ENCODE measurements around the gene SLC4A3.
"Not testable (repeated sequence)": the region's sequence is repeated elsewhere in the genome, so short reads cannot be mapped to it uniquely, and the experiment has no call there.

Gene SLC4A3

GRCh38 chr2:219651656-219652055 lies 24.2 kb downstream of the SLC4A3 start:
- DNase-seq, result not testable (repeated sequence)

GRCh38 chr2:219656526-219656925 lies 29.1 kb downstream of the SLC4A3 start:
- DNase-seq, result no peak

GRCh38 chr2:219658196-219658846 lies 30.9 kb downstream of the SLC4A3 start:
- no peak for DNase-seq

GRCh38 chr2:219658874-219659273 lies 31.4 kb downstream of the SLC4A3 start:
- no peak for DNase-seq

GRCh38 chr2:219661197-219661954 lies 33.9 kb downstream of the SLC4A3 start:
- no peak for DNase-seq

- no peak for DNase-seq
These were observed 34.5 kb downstream of the SLC4A3 start for GRCh38 chr2:219661955-219662395.

GRCh38 chr2:219662566-219662965 lies 35.1 kb downstream of the SLC4A3 start:
- DNase-seq, result no peak

- DNase-seq, result no peak
These were observed 35.8 kb downstream of the SLC4A3 start for GRCh38 chr2:219663116-219663762.

- DNase-seq, result no peak
These were observed 36.6 kb downstream of the SLC4A3 start for GRCh38 chr2:219664041-219664440.

- peak; percentile 74 for DNase-seq
These were observed 37.5 kb downstream of the SLC4A3 start for GRCh38 chr2:219664944-219665343.

GRCh38 chr2:219665926-219666325 lies 38.5 kb downstream of the SLC4A3 start:
- no peak for DNase-seq

- no peak for DNase-seq
These were observed 40.9 kb downstream of the SLC4A3 start for GRCh38 chr2:219668316-219668715.

GRCh38 chr2:219670386-219670785 lies 43.0 kb downstream of the SLC4A3 start:
- no peak for DNase-seq

- no peak for DNase-seq
These were observed 43.8 kb downstream of the SLC4A3 start for GRCh38 chr2:219671279-219671678.

GRCh38 chr2:219672406-219672805 lies 45.0 kb downstream of the SLC4A3 start:
- no peak for DNase-seq

- no peak for DNase-seq
These were observed 47.8 kb downstream of the SLC4A3 start for GRCh38 chr2:219675221-219675620.

- no peak for DNase-seq
These were observed 49.2 kb downstream of the SLC4A3 start for GRCh38 chr2:219676586-219676985.

- DNase-seq, result no peak
These were observed 51.6 kb downstream of the SLC4A3 start for GRCh38 chr2:219679041-219679440.

GRCh38 chr2:219679571-219679970 lies 52.1 kb downstream of the SLC4A3 start:
- no peak for DNase-seq

- no peak for DNase-seq
These were observed 53.7 kb downstream of the SLC4A3 start for GRCh38 chr2:219680958-219681693.

- DNase-seq, result no peak
These were observed 54.4 kb downstream of the SLC4A3 start for GRCh38 chr2:219681694-219682300.

- not testable (repeated sequence) for DNase-seq
These were observed 56.0 kb downstream of the SLC4A3 start for GRCh38 chr2:219683474-219683873.

All from femur (tissue), 1 donor.